OCI-LY7 (cell line): ENCODE measurements around the gene DDX10. TPM values are rescaled to one million over a fixed set of nuclear protein-coding genes. Genes with fewer than 3 reads are reported as not detected.

Experiments used
- BruUV-seq: library from RNA; stranded (reverse); fragments of 400-500 nt; replicated peaks from 2 replicates; lab custom pipeline; 2021; lab: Mats Ljungman, UMichigan
- CTCF ChIA-PET: fragments of 300-600 bp; sonication (Branson Sonifier 250); formaldehyde crosslinking; loops from one replicate; lab custom pipeline; 2022; ENCODE audit warnings: antibody characterized with exemption; ENCODE audit not compliant: unreplicated experiment; lab: Charles Lee
- POLR2A ChIA-PET: fragments of 300-600 bp; sonication (Branson Sonifier 250); formaldehyde crosslinking; loops from one replicate; lab custom pipeline; 2022; ENCODE audit warnings: antibody characterized with exemption; lab: Charles Lee
- DNase-seq: peaks from one replicate; pipeline ENCODE4 v3.0.0-alpha.2; 2015; ENCODE audit warnings: low spot score
- H2AFZ ChIP-seq: fragments of 200-600 bp; sonication (generic), shearing (Covaris generic); 2 replicates; pipeline ENCODE4 v1.6.1; 2014; ENCODE audit warnings: mild to moderate bottlenecking, antibody characterized with exemption, low read length, moderate library complexity
- H3K27ac ChIP-seq: fragments of 200-600 bp; sonication (generic); 2 replicates; pipeline ENCODE4 v1.5.1; 2014; ENCODE audit warnings: mixed run types, low read depth, mild to moderate bottlenecking, moderate library complexity, low read length, inconsistent platforms; ENCODE audit not compliant: poor library complexity, severe bottlenecking
- H3K36me3 ChIP-seq: fragments of 200-600 bp; sonication (generic); 2 replicates; pipeline ENCODE4 v1.6.1; 2014; ENCODE audit warnings: mild to moderate bottlenecking, antibody characterized with exemption, low read length, moderate library complexity, mixed read lengths; ENCODE audit not compliant: insufficient read depth
- H3K4me1 ChIP-seq: fragments of 200-600 bp; sonication (generic); 2 replicates; pipeline ENCODE4 v1.5.1; 2014; ENCODE audit warnings: mild to moderate bottlenecking, low read length; ENCODE audit not compliant: insufficient read depth, poor library complexity, severe bottlenecking
- H3K4me2 ChIP-seq: fragments of 200-600 bp; sonication (generic); 2 replicates; pipeline ENCODE4 v1.6.1; 2014; ENCODE audit warnings: mild to moderate bottlenecking, low read length
- H3K4me3 ChIP-seq: fragments of 200-600 bp; sonication (generic); 2 replicates; pipeline ENCODE4 v1.5.1; 2014; ENCODE audit warnings: mild to moderate bottlenecking, low read depth, low read length; ENCODE audit not compliant: poor library complexity, severe bottlenecking
- H3K79me2 ChIP-seq: fragments of 200-600 bp; sonication (generic); 2 replicates; pipeline ENCODE4 v1.6.1; 2016; ENCODE audit warnings: low read depth, mild to moderate bottlenecking, low read length, moderate library complexity, mixed read lengths; ENCODE audit not compliant: insufficient read depth
- H3K9me2 ChIP-seq: fragments of 200-600 bp; sonication (generic); 2 replicates; pipeline ENCODE4 v1.6.1; 2016; ENCODE audit warnings: mild to moderate bottlenecking, low read length, mixed read lengths; ENCODE audit not compliant: insufficient read depth
- H3K9me3 ChIP-seq: fragments of 200-600 bp; sonication (generic); 2 replicates; pipeline ENCODE4 v1.6.1; 2014; ENCODE audit warnings: mild to moderate bottlenecking, mixed run types, low read length, mixed read lengths
- H4K20me1 ChIP-seq: fragments of 200-600 bp; sonication (generic); 2 replicates; pipeline ENCODE4 v1.6.1; 2014; ENCODE audit warnings: mild to moderate bottlenecking, antibody characterized with exemption, low read length, moderate library complexity, mixed read lengths; ENCODE audit not compliant: insufficient read depth
- EZH2phosphoT487 ChIP-seq: fragments of 200-600 bp; sonication (generic); IDR thresholded peaks from 2 replicates; pipeline ENCODE4 v1.6.1; 2018; ENCODE audit warnings: low read depth, borderline replicate concordance, mild to moderate bottlenecking, mixed run types, antibody characterized with exemption, low read length, moderate library complexity, mixed read lengths
- intact Hi-C: fragments of 100-400 bp; cut with micrococcal nuclease; formaldehyde crosslinking; loops from one replicate; pipeline ENCODE4 v1.10.0; 2022; ENCODE audit not compliant: unreplicated experiment
- total RNA-seq, 2 experiments: library from RNA; depleted of rRNA in 1 of 2; stranded (reverse); fragments of >200 nt in 1 of 2; shearing (Covaris generic) in 1 of 2; gene quantifications; 2 replicates each; pipeline ENCODE4 v1.2.3, GENCODE V29; 2014 to 2022
- TF ChIP-seq, protein P1 (sequence below): fragments of 200-600 bp; sonication (generic); conservative IDR thresholded peaks from 2 replicates; pipeline ENCODE4 v1.5.1; 2014; ENCODE audit warnings: mild to moderate bottlenecking, antibody characterized with exemption, low read length, moderate library complexity, mixed read lengths

The DDX10 gene
- total RNA-seq, 2 experiments from 2014 or later = 46.5 to 48.7 TPM

DNA sequence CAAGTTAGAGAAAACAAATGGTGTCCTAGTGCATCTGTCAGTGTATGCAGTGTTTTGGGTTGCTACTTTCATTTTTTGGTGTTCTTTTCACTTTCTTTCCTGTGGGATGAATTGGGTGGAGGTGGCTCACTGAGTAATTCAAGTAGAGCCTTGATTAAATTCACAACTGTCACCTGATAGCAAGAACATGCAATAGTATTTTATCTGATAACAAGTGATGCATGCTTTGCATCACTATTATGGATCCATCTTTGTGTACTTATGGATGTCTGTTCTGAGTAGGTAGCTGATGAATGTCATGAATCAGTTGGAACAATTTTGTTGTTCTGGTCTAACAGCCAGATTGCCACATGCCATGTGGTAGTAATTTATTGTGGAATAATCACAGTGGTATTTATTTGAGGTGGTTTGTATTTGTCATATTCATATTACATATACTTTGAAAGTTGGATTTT, 87.5 kb downstream of the DDX10 start:
- no peak overlapping the region for H3K27ac ChIP-seq
- no peak overlapping the region for H3K4me2 ChIP-seq
- ChIA-PET CTCF (no interaction called here), POLR2A (no interaction called here)
- intact Hi-C loops = no loop called here
- no TSS peak for BruUV-seq
- peaks cover 21% of the 10 kb centered on the region; the same call in 1 of the 2 replicates for H3K79me2 ChIP-seq
- no peaks in the 10 kb centered on the region for H3K36me3 ChIP-seq
- H3K4me1 ChIP-seq = peaks cover 5% of the 10 kb centered on the region
- no peak for DNase-seq
- H3K9me2 ChIP-seq = no peaks in the 10 kb centered on the region
- H3K4me3 ChIP-seq = no peak overlapping the region
- H3K9me3 ChIP-seq = no peaks in the 10 kb centered on the region
- no peak overlapping the region for H2AFZ ChIP-seq
- TF ChIP-seq, protein P1, sequence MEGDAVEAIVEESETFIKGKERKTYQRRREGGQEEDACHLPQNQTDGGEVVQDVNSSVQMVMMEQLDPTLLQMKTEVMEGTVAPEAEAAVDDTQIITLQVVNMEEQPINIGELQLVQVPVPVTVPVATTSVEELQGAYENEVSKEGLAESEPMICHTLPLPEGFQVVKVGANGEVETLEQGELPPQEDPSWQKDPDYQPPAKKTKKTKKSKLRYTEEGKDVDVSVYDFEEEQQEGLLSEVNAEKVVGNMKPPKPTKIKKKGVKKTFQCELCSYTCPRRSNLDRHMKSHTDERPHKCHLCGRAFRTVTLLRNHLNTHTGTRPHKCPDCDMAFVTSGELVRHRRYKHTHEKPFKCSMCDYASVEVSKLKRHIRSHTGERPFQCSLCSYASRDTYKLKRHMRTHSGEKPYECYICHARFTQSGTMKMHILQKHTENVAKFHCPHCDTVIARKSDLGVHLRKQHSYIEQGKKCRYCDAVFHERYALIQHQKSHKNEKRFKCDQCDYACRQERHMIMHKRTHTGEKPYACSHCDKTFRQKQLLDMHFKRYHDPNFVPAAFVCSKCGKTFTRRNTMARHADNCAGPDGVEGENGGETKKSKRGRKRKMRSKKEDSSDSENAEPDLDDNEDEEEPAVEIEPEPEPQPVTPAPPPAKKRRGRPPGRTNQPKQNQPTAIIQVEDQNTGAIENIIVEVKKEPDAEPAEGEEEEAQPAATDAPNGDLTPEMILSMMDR = no peak
- H4K20me1 ChIP-seq = peaks cover 6% of the 10 kb centered on the region; the same call in 1 of the 2 replicates

DNA sequence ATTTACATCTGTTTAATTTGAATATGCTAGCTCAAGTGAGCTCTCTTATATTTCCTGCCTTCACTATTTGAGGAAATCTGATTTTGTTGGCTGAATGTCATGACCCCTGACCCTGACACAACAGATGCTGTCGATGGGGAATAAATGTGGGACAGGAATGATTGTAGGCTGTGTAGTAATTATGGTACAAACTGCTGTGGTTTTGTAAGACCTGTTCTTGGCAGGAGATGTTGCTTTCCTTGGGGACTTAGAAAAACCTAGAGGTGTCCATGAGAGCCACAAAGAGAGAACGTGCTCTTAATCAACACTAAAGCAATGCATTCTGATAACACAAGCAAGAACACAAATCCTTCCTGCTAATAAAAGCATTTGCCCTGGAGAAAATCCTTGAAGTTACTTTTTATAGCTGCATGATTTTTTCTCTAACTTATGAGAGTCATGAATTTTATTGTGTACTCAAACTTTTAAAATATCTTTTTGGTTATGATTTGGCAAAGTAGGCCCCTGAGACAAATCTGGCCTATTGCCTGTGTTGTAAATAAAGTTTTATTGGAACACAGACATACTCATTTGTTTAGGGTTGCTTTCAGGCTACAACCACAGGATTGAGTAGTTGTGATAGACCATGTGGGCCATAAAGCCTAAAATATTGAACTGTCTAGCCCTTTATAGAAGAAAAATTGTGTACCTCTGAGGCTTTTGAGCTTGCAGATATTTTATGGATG, 90.2 kb downstream of the DDX10 start:
- POLR2A ChIA-PET = interaction anchor here (0.7 to 1.4 kb wide), 6 partner anchors 9 to 99 kb away, joined by 3 to 4 read pairs (median 3); no protein-coding TSS in a partner anchor
- H3K27ac ChIP-seq = no peak overlapping the region
- peaks cover 35% of the 10 kb centered on the region; the same call in 1 of the 2 replicates for H3K79me2 ChIP-seq
- H3K4me2 ChIP-seq = no peak overlapping the region
- no peak for DNase-seq
- no peak overlapping the region for H2AFZ ChIP-seq
- no peaks in the 10 kb centered on the region for H3K36me3 ChIP-seq
- no peaks in the 10 kb centered on the region for H3K9me3 ChIP-seq
- no peak overlapping the region for H3K4me3 ChIP-seq
- BruUV-seq = no TSS peak
- H3K4me1 ChIP-seq = peaks cover 5% of the 10 kb centered on the region
- intact Hi-C loops = no loop called here
- no peaks in the 10 kb centered on the region for H3K9me2 ChIP-seq
- CTCF ChIA-PET = no interaction called here
- TF ChIP-seq EZH2phosphoT487 = no peak
- TF ChIP-seq, protein P1 = no peak
- peaks cover 9% of the 10 kb centered on the region for H4K20me1 ChIP-seq

DNA sequence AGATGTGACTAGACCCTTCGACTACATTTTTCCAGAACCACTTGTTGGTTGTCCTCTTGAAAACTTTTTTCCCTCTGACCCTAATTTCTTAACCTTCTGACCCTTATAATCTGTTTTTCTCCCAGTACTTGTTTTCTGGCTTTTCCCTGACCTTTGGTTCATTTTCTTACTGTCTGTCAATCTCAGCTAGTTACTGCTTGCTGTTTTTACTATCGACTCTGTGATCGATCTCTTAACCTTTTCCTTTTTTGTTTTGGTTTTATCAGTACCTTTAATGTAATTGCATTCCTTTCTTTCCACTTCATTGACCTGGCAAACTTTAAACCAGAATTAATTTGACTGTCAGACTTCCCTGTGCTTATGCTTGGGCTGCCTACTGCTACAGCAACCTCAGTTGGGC, 92.8 kb downstream of the DDX10 start:
- intact Hi-C loops = no loop called here
- H3K27ac ChIP-seq = no peak overlapping the region
- no peaks in the 10 kb centered on the region for H3K36me3 ChIP-seq
- ChIA-PET CTCF (no interaction called here), POLR2A (interaction anchor here (0.5 to 2.3 kb wide), 3 partner anchors 10 to 625 kb away, joined by 3 to 5 read pairs (median 3); no protein-coding TSS in a partner anchor)
- no peak overlapping the region for H3K4me3 ChIP-seq
- no peak for TF ChIP-seq EZH2phosphoT487
- TF ChIP-seq, protein P1 = no peak
- peaks cover 46% of the 10 kb centered on the region; the same call in 1 of the 2 replicates for H3K79me2 ChIP-seq
- H2AFZ ChIP-seq = no peak overlapping the region
- no peak overlapping the region for H3K4me2 ChIP-seq
- H3K4me1 ChIP-seq = peaks cover 5% of the 10 kb centered on the region
- peaks cover 15% of the 10 kb centered on the region for H4K20me1 ChIP-seq
- no peak for DNase-seq
- BruUV-seq = no TSS peak
- H3K9me2 ChIP-seq = no peaks in the 10 kb centered on the region
- no peaks in the 10 kb centered on the region for H3K9me3 ChIP-seq
